ENCODE results near the gene DROSHA.

The DROSHA gene

DNA sequence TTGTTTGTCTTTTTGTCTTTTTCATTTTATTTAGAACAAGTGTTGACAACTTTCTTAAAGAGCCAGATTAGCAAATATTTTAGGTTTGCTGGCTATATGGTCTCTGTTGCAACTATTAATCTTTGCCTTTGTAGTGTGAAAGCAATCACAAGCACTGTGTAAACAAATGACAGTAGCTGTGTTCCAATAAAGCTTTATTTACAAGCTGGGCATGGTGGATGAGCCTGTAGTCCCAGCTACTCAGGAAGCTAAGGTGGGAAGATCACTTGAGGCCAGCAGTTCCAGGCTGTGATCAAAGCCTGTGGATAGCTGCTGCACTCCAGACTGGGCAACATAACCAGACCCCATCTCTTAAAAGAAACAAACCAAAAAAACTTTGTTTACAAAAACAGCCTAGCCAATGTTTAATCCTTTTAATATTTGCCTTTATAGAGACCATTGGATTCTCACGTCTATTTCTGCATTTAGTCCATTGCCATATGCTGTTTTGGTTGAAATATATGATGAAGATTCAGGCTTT, 2.7 kb upstream of the DROSHA start:
- in situ Hi-C loops (cut with MboI; ENCODE audit: low sequenced_read_pairs), result no loop called here

DNA sequence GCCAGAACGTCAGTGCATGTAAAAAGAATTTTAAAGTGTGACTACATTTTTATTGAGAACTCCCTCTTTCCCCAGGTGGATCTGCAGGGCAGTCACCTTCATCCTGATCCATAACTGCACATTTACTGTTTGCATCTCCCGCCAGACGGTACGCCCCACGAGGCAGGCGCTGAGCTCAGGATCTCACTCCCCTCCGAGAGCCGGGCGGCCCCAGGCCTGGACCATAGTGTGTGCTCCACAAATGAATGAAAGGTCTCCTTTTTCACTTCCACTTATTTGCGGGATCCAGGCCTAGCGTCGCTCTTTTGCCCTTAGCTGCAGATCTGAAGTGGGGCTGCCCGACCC, 378 bp downstream of the DROSHA start:
- in situ Hi-C loops (cut with MboI; ENCODE audit: low sequenced_read_pairs), result no loop called here

DNA sequence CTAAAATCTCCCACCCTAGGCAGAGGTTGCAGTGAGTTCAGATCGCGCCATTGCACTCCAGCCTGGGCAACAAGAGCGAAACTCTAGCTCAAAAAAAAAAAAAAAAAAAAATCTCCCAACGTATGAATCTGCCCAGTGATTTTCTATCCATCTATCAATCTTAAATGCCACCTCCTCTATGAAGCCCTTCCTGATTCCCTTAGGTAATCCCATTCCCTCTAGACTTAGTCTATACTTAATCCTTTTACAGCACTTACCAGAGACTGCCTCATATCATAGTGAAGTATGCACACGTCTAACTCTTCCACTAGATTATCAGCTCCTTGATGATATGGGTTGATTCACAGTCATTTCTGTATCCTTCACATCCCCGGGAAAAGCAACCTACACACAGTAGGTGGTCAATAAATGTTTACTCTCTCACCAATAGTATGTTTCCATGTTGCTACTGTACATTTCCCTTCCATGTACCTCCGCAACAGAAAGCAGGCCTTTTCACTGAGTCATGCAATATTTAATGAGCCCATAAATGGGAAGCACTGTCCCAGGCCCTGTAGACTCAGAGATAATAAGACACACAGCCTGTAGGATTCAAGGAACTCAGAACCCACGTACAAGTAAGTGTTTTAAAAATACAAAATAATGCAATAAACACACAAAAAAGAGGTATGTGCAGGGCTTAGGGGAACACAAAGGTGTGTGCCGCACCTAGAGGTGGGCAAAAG, 1.2 kb downstream of the DROSHA start:
- in situ Hi-C loops (cut with MboI; ENCODE audit: low sequenced_read_pairs), result no loop called here

DNA sequence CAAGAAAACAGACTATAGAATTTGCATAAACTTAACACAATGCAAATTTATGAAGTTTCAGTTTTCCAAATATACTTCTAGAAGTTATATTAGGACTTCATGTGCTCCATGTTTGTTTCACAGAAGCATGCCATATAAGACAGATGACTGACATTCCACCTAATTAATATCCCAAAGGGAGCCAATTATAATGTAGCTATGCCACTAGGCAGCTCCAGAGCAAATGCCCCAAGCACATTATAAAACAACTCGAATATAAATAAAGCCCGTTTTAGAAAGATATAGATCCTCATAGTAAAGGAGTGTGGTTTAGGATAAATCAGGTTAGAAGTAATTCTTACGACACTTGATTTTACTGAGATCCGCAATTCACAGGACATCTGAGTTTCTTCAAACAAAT, 8.9 kb downstream of the DROSHA start:
- in situ Hi-C loops (cut with MboI; ENCODE audit: low sequenced_read_pairs), result no loop called here

DNA sequence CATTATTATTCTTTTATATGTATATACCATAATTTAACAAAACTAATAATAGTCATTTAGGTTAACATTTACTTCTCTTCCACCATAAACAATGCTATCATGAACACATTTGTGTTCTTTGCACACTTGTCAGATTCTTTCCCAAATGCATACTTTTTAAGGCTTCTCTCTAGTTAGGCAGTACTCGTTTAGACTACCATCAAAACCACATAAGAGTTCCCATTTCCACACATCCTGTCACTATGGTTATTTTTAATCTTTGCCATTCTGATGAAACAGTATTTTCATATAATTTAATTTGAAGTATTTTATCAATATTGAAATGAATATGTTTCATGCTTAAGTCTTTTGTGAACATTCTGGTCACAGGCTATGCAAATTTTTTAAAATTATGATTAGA, 15.1 kb downstream of the DROSHA start:
- in situ Hi-C loops (cut with MboI; ENCODE audit: low sequenced_read_pairs), result no loop called here

DNA sequence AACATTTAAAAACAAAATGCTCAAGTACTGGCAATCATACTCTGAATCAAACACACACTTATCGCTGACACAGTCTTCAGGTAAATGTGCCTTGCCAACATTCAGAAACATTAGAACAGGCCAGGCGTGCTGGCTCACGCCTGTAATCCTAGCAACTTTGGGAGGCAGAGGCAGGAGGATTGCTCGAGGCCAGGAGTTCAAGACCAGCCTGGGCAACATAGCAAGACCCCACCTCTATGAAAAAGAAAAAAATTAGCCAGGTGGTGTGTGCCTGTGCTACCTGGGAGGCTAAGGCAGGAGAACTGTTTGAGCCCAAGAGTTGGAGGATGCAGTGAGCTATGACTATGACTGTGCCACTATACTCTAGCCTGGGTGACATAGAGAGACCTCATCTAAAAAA, 20.6 kb downstream of the DROSHA start:
- in situ Hi-C loops (cut with MboI; ENCODE audit: low sequenced_read_pairs), result no loop called here

DNA sequence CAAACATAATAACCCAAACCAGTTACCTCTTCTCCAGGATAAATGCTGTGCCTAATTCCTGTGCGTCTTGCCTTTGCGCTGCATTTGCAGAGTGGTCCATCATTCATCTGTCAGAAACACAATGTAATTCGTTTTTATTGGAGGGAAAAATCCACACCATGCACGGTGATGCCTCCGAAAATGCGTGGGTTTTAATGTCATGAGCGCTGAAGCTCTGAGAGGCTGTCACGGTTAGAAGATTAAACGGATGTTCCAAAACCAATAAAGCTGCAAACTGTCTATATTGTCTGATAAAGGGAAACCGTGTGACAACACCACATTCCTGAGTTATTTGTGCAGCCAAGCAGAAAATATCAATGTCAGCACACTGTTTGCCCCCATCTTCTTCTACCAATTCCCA, 27.4 kb downstream of the DROSHA start:
- in situ Hi-C loops (cut with MboI; ENCODE audit: low sequenced_read_pairs), result no loop called here

DNA sequence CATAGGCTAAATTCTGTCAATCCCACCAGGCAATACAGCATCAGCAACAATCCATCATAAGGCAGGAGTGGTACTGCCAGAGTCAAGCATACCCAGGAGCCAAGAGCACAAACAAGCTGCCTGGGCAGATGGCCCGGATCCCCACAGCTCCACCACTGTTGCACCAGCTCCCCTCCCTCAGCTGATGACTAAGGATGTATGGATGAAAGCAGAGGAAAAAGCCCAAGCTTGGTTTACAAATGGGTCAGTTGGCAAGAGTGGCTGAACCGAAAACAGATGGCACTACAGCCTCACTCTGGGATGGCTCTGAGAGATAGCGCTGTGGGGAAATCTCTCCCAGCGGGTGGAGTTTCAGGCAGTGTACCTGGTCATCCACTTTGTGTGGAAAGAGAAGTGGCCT, 29.4 kb downstream of the DROSHA start:
- in situ Hi-C loops (cut with MboI; ENCODE audit: low sequenced_read_pairs), result no loop called here

DNA sequence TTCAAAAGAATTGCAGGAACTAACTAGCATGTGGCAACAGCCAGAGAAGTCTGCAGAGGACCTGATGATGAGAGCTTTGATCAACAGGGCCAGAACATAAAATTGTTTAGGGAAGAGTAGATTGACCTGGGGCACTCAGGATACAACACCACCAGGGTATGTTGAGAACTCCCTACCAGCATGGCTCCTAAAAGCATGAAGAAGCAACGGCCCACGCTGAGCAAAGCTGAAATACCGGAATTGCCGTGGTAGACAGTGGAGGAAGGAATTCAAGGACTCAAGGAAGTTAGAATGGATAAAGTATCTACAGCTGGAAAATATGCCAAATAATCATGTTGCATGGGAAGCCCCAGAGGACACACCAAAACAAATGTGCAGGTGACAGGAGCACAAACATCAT, 31.6 kb downstream of the DROSHA start:
- in situ Hi-C loops (cut with MboI; ENCODE audit: low sequenced_read_pairs), result no loop called here

DNA sequence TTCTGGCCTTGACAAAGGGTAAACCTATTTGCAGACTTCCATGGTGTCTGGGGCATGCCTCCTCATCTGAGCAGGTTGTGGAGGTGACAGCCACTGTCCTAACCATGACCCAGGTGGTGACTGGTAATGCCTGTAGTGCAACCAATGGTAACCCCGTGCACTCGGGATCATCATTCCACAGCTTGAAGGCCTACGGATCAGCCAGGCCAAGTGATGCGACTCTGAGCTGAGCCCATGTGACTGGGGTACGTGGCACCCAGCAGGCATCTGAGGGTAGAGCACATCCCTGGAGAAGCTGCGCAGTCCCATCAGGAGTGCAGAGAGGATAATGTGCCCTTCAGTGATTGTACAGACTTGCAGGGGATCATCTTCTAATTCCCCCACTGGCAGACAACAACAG, 35.0 kb downstream of the DROSHA start:
- in situ Hi-C loops (cut with MboI; ENCODE audit: low sequenced_read_pairs), result no loop called here

DNA sequence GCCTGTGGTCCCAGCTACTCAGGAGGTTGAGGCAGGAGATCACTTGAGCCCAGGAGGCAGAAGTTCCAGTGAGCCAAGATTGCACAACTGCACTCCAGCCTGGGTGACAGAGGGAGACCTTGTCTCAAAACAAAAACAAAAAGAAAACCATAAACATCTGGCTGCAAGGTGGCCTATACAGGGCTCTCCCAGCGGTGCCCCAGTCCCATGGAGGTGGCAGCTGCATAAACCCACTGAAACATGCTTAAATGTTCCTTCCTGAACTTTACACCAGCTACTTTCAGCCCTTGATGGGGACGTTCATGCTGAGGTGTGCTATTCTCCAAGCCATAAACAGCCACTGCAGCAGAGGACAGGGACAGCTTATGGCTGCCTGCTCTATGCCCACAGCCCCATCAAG, 35.6 kb downstream of the DROSHA start:
- in situ Hi-C loops (cut with MboI; ENCODE audit: low sequenced_read_pairs), result no loop called here

DNA sequence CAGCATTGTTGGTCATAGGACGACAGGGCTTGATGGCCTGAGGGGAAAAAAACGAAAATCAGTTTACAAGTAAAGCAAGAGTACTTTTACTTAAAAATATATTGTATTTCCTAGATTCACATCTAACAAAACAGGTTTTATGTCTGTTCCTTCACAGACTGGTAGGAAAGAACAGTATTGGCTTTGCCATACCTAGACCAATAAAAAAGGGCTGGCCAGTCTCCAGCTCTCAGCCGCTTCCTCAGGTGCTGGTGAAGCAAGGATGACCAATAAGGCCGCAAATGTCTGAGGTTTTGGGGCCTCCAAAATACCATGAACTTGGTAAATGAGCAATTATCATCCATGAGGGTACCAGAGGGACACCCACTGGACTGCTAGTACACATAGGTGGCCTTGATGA, 36.6 kb downstream of the DROSHA start:
- in situ Hi-C loops (cut with MboI; ENCODE audit: low sequenced_read_pairs), result no loop called here

DNA sequence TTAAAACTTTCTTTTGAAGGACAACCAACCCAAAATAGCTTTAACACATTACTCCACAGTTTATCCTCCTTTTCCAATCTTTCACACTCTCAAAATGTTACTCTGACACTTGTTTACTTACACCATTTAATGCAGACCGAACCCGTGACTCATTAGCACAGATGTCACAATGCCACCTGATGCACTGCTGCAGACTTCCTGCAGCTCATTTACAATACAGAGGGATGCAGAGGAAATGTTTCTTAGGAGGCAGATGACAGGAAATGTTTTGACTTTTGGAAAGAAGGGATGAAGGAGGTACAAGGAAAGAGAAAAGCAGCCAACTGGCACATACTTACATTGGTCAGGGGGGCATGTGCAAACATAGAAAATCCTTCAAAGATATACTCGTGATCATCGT, 39.0 kb downstream of the DROSHA start:
- in situ Hi-C loops (cut with MboI; ENCODE audit: low sequenced_read_pairs), result no loop called here

DNA sequence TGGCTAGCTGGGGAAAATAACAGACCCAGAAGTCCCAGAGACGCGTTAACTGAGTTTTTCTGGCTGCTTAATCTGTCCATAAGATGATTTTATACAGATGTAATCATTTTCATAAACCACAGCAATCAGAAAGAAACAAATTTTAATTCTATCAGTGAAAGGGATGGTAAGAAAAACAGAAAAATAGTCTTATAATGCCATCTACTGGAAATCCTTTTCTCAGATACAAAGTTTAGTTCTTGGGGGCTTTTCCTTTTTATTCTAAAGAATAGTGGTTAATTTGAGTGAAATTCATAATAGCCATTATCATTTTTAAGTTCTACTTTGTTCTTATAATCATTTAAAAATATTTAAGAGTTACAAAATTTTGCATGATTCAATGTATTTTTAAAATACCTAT, 44.4 kb downstream of the DROSHA start:
- in situ Hi-C loops (cut with MboI; ENCODE audit: low sequenced_read_pairs), result no loop called here

DNA sequence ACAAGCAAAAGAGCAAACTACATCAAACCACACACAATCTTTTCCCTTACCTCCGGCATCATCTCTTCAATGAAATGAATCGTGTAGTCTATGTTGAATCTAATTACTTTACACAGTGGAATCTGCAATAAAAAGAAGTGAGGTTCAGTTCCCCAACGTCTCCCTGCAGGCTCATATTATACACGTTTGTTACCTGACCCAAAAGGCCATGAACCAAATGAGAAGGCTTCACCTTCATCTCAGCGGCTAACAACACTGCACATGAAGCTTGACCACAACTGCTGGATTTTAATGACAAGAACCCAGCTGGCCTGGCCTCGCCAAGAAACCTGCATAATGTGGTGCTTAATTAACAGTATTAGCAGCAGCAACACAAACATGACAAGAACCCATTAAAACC, 45.5 kb downstream of the DROSHA start:
- in situ Hi-C loops (cut with MboI; ENCODE audit: low sequenced_read_pairs), result no loop called here

DNA sequence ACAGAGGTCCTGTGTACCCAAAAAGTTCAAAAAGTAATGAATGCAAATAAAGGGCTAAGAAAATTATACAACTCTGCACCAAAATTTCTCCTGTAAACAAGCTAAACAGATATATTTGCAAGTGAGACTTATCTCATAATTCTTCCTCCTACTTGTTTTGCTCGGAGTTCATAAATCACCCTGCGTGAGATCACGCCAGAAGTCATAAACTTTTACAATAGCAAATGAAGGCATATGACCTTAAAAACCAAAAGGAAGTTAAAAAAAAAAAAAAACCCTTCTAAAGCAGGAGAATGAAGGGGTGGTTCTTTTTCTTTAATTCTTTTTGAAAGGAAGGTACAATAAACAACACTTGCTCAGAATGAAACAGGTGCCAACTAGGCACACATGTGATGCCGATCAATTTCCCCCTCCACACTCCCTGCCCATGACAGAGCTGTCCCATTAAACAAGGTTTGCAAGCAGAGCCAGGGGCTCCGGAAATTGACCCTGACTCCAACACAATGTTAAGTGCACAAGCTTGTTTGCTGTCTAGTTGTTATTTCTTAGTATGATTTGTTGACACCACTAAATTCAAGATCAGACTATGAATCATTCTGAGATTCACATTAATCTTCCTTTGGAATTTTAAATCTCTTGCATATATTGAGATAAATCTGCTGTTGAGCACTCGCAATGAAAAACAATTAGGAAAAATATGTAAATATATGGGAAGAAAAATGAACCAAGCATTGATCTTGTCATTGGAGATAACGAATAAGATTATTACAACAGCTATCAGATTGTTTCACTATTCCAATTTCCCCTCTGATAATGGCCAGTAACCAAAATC, 46.3 kb downstream of the DROSHA start:
- in situ Hi-C loops (cut with MboI; ENCODE audit: low sequenced_read_pairs), result no loop called here

DNA sequence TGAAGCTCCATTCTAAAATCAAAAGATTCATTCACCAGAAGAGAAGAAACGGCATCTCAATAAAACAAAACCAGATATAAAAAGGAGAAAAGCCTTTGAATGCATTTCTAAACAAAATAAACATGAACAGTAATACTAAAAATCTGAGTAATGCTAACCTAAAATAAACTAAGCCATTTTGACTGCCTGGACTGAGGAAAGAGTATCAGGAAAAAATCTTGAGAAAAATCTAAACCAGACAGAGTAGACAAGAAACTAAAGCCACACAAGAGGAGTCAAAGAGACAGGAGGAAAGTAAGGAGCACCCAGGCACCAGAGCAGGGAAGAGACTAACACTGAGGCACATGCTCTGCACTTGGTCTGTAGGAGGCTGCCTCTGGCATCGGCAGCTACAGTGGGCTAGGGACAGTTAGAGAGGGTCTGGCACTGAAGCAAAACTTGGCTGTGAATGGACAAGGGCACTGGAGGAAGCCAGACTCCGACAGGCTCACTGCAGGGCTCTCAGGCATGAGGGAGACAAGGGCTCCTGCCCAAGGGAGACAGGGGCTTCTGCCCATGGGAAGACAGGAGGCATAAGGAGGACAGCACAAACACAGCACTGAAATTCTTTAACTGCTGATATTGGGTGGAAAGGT, 50.2 kb downstream of the DROSHA start:
- in situ Hi-C loops (cut with MboI; ENCODE audit: low sequenced_read_pairs), result no loop called here

DNA sequence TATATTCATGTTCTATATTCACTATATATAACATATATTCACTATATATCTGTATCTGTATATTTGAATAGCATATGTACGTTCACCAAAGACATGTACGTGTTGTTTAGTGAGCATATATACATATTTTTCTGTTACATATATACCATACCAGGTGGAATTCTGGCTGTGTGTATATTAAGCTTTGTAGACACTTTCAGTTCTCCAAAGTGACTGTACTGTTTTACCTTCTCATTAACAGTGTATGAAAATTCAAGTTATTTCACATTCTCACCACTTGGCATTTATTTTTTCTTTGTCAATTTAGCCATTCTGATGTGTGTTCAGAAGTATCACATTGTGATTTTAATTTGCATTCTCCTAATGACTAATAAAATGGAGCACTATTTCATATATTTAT, 52.2 kb downstream of the DROSHA start:
- in situ Hi-C loops (cut with MboI; ENCODE audit: low sequenced_read_pairs), result no loop called here

DNA sequence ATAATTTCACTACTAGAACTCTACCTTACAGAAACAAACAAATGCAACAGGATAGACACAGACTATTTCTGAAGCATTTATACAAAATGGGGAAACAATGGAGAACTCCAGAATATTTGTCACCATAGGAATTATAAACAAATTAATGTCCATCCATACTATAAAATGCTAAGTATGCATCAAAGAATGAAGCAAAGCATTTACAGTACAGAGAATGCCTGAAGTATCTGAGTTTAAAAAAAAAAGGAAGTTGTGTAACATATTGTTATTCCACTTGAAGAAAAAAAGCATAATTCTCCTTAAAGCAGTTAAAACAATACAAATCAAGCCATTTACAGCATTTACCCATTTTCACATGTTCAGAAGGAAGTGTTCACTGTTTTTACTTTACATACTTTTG, 53.0 kb downstream of the DROSHA start:
- in situ Hi-C loops (cut with MboI; ENCODE audit: low sequenced_read_pairs), result no loop called here

DNA sequence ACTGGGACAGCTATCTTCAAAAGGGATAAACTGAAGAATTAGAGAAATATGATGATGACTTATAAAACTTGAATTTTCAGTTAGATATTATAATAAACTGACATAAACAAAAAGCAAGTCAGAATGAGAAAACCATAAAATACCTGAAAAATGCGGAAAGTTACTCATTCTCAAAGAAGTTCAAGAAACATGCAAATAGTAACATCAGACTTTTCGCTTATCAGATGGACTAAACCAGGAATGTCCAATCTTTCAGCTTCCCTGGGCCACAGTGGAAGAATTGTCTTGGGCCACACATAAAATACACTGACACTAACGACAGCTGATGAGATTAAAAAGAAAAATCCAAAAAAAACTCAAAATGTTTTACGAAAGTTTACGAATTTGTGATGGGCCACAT, 53.9 kb downstream of the DROSHA start:
- in situ Hi-C loops (cut with MboI; ENCODE audit: low sequenced_read_pairs), result no loop called here

DNA sequence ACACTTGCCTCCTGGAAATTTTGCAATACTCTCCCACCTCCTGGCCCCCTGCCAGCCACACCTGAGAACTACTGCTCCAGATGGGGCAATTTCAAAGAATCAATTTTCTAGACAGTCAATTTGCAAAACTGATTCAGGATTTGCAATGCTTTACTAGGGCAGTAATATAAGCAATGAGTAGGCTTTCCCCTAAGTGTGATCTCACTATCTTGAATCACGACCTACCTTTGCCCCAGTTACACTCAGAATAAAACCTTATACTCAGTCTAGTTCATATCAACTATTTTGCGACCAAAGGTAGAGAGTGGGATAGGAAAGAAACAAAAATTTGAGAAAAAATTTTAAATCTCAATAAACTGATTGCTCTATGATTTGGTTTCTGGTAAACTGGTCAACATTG, 54.4 kb downstream of the DROSHA start:
- in situ Hi-C loops (cut with MboI; ENCODE audit: low sequenced_read_pairs), result no loop called here

DNA sequence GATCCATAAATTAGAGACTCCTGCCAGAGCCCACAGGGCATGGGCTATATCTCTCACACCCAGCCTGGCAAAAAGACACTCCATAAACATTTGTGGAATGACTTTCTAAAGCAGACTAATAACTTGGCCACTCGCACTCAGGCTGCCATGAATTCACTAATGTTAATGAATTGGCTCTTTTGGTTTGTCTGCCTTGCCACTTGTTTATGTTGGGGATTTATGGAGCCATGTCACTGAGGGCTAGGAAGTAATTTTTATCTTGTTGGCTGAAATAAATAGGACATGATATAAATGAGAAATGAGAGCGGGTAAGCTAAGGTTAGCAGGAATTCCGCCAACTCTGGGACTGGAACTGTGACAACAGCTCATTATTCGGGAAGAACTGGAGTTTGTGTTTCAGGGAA, 55.2 kb downstream of the DROSHA start:
- in situ Hi-C loops (cut with MboI; ENCODE audit: low sequenced_read_pairs), result no loop called here
